GM23338 (cell line): ENCODE results near the gene TEN1. TPM values are rescaled to one million over a fixed set of nuclear protein-coding genes. Genes with fewer than 3 reads are reported as not detected.

Experiments
- ATAC-seq: fragments of 200-7000 bp; cut with Tn5 transposase; 3 replicates; pipeline ENCODE4 v1.9.1; 2020
- DNase-seq: peaks from one replicate; pipeline ENCODE4 v3.0.0-alpha.2; 2015; ENCODE audit warnings: low spot score
- H2AFZ ChIP-seq: fragments of 200-600 bp; sonication (generic); 2 replicates; pipeline ENCODE4 v1.8.0; 2016; ENCODE audit warnings: antibody characterized with exemption, mild to moderate bottlenecking, moderate library complexity
- H3F3A ChIP-seq: fragments of 200-600 bp; sonication (generic); replicated peaks from 2 replicates; pipeline ENCODE4 v1.8.0; 2017; ENCODE audit warnings: antibody characterized with exemption, mixed run types, low read depth
- H3K27ac ChIP-seq: fragments of 200-600 bp; sonication (generic); 2 replicates; pipeline ENCODE4 v1.6.1; 2016; ENCODE audit warnings: low read depth
- H3K27me3 ChIP-seq: fragments of 200-600 bp; sonication (generic); 2 replicates; pipeline ENCODE4 v1.8.0; 2016; ENCODE audit warnings: mild to moderate bottlenecking, mixed run types, moderate library complexity; ENCODE audit not compliant: insufficient read depth
- H3K36me3 ChIP-seq: fragments of 200-600 bp; sonication (generic); 2 replicates; pipeline ENCODE4 v1.8.0; 2016; ENCODE audit warnings: mild to moderate bottlenecking; ENCODE audit not compliant: insufficient read depth
- H3K4me1 ChIP-seq: fragments of 200-600 bp; sonication (generic); 2 replicates; pipeline ENCODE4 v1.8.0; 2016; ENCODE audit warnings: mild to moderate bottlenecking, moderate library complexity; ENCODE audit not compliant: insufficient read depth
- H3K4me2 ChIP-seq: fragments of 200-600 bp; sonication (generic); 2 replicates; pipeline ENCODE4 v1.7.1; 2017; ENCODE audit warnings: mixed run types
- H3K4me3 ChIP-seq: fragments of 200-600 bp; sonication (generic); 2 replicates; pipeline ENCODE4 v1.6.1; 2016; ENCODE audit warnings: mixed run types
- H3K79me2 ChIP-seq: fragments of 200-600 bp; sonication (generic); replicated peaks from 2 replicates; pipeline ENCODE4 v1.8.0; 2017; ENCODE audit warnings: mild to moderate bottlenecking; ENCODE audit not compliant: insufficient read depth
- H3K9me2 ChIP-seq: fragments of 200-600 bp; sonication (generic); 2 replicates; pipeline ENCODE4 v1.8.0; 2017; ENCODE audit not compliant: insufficient read depth
- H4K20me1 ChIP-seq: fragments of 200-600 bp; sonication (generic); replicated peaks from 2 replicates; pipeline ENCODE4 v1.8.0; 2017; ENCODE audit warnings: mild to moderate bottlenecking; ENCODE audit not compliant: insufficient read depth
- H3K27ac Mint-ChIP-seq: 2 replicates; pipeline ENCODE4 v1.8.0; 2020; ENCODE audit warnings: inconsistent platforms, mild to moderate bottlenecking, moderate library complexity, mixed read lengths
- H3K27me3 Mint-ChIP-seq: 3 replicates; pipeline ENCODE4 v1.8.0; 2022; ENCODE audit warnings: low read depth, mild to moderate bottlenecking, moderate library complexity, mixed read lengths, inconsistent platforms; ENCODE audit not compliant: insufficient read depth, poor library complexity
- H3K36me3 Mint-ChIP-seq: 3 replicates; pipeline ENCODE4 v1.8.0; 2021; ENCODE audit warnings: low read depth, mild to moderate bottlenecking, inconsistent platforms, moderate library complexity, mixed read lengths
- H3K4me1 Mint-ChIP-seq: 3 replicates; pipeline ENCODE4 v1.8.0; 2020; ENCODE audit warnings: mild to moderate bottlenecking, inconsistent platforms, mixed read lengths
- H3K4me3 Mint-ChIP-seq: 3 replicates; pipeline ENCODE4 v1.8.0; 2021; ENCODE audit warnings: moderate library complexity, mild to moderate bottlenecking, inconsistent platforms, mixed read lengths
- H3K9me3 Mint-ChIP-seq: 3 replicates; pipeline ENCODE4 v1.8.0; 2020; ENCODE audit warnings: moderate library complexity, mild to moderate bottlenecking, inconsistent platforms, mixed read lengths
- CREB1 ChIP-seq: fragments of 250-450 bp; sonication (Bioruptor Pico); IDR thresholded peaks from 2 replicates; pipeline ENCODE4 v1.5.0; 2020; ENCODE audit warnings: low read depth, mild to moderate bottlenecking, moderate library complexity
- CTCF ChIP-seq, 2 experiments: fragments of 200-600 bp in 1 of 2; sonication (generic) in 1 of 2; conservative IDR thresholded peaks; 2 replicates each; pipeline versions ENCODE4 v1.5.1 to v1.6.1; 2016 to 2017; ENCODE audit warnings: antibody characterized with exemption in 2 of 2, low read depth in 2 of 2, mild to moderate bottlenecking in 2 of 2, moderate library complexity in 1 of 2
- ETS1 ChIP-seq: IDR thresholded peaks from 2 replicates; pipeline ENCODE4 v1.6.1; 2016; ENCODE audit warnings: antibody characterized with exemption
- EZH2 ChIP-seq: fragments of 200-600 bp; sonication (generic); IDR thresholded peaks from one replicate; pipeline ENCODE4 v1.8.0; 2017; ENCODE audit warnings: antibody characterized with exemption, mild to moderate bottlenecking, low read depth; ENCODE audit not compliant: unreplicated experiment
- EZH2phosphoT487 ChIP-seq: fragments of 200-600 bp; sonication (generic); IDR thresholded peaks from one replicate; pipeline ENCODE4 v1.8.1; 2018; ENCODE audit warnings: antibody characterized with exemption; ENCODE audit not compliant: unreplicated experiment
- JUNB ChIP-seq: IDR thresholded peaks from one replicate; pipeline ENCODE4 v1.6.1; 2016; ENCODE audit warnings: antibody characterized with exemption; ENCODE audit not compliant: unreplicated experiment
- NANOG ChIP-seq: IDR thresholded peaks from 2 replicates; pipeline ENCODE4 v1.6.1; 2016; ENCODE audit warnings: antibody characterized with exemption, borderline replicate concordance
- POLR2AphosphoS5 ChIP-seq: IDR thresholded peaks from 2 replicates; pipeline ENCODE4 v1.6.1; 2016; ENCODE audit warnings: antibody characterized with exemption, low read depth
- REST ChIP-seq: IDR thresholded peaks from one replicate; pipeline ENCODE4 v1.6.1; 2018; ENCODE audit warnings: antibody characterized with exemption; ENCODE audit not compliant: unreplicated experiment
- STAT1 ChIP-seq: IDR thresholded peaks from one replicate; pipeline ENCODE4 v1.6.1; 2016; ENCODE audit warnings: antibody characterized with exemption; ENCODE audit not compliant: unreplicated experiment
- ZNF114 ChIP-seq: fragments of 250-450 bp; sonication (Bioruptor Pico); IDR thresholded peaks from 2 replicates; pipeline ENCODE4 v1.5.0; 2020; ENCODE audit warnings: mild to moderate bottlenecking, moderate library complexity
- ZNF331 ChIP-seq: fragments of 250-450 bp; sonication (Bioruptor Pico); IDR thresholded peaks from 2 replicates; pipeline ENCODE4 v1.5.0; 2020; ENCODE audit warnings: low read depth, mild to moderate bottlenecking, moderate library complexity
- ZNF462 ChIP-seq: fragments of 250-450 bp; sonication (Bioruptor Pico); IDR thresholded peaks from 2 replicates; pipeline ENCODE4 v1.5.0; 2020; ENCODE audit warnings: mild to moderate bottlenecking, moderate library complexity
- polyA plus RNA-seq: library from polyadenylated mRNA; unstranded; fragments of >200 nt; fragmentation: Nextera tagmentation; extraction: Ambion mirVana; gene quantifications from 2 replicates; pipeline ENCODE4 v1.2.1, GENCODE V29; 2016
- total RNA-seq: library from RNA; depleted of rRNA; stranded (reverse); fragments of >200 nt; shearing (Covaris generic); gene quantifications from 2 replicates; pipeline ENCODE4 v1.2.3, GENCODE V29; 2014

The TEN1 gene
- total and polyA plus RNA-seq, 2 experiments from 2014 or later = 11.3 to 14.1 TPM

- peaks cover 7% of the 10 kb centered on the region for H3K27me3 Mint-ChIP-seq
- TF ChIP-seq JUNB (no peak), REST (no peak), CREB1 (CRISPR knock-in tag) (no peak), CTCF (conservative IDR thresholded peaks at IDR 0.05; ENCODE audit: low read depth in 2 of 2) (no peak), ZNF331 (CRISPR knock-in tag) (no peak), EZH2phosphoT487 (no peak), ZNF462 (CRISPR knock-in tag) (no peak), ETS1 (no peak), EZH2 (no peak), ZNF114 (no peak), STAT1 (no peak), NANOG (no peak), POLR2AphosphoS5 (no peak)
- no peaks in the 10 kb centered on the region for H3K36me3 Mint-ChIP-seq
- no peaks in the 10 kb centered on the region for H3K79me2 ChIP-seq
- no peak overlapping the region for H3K4me3 Mint-ChIP-seq
- DNase-seq (no peak), ATAC-seq (no peak)
- no peaks in the 10 kb centered on the region for H3K9me3 Mint-ChIP-seq
- H3K36me3 ChIP-seq = no peaks in the 10 kb centered on the region
- H3K4me2 ChIP-seq = no peak overlapping the region
- no peak overlapping the region for H2AFZ ChIP-seq
- H3K27me3 ChIP-seq = no peaks in the 10 kb centered on the region
- no peak overlapping the region for H3K27ac Mint-ChIP-seq
- no peak overlapping the region for H3K4me3 ChIP-seq
- no peak overlapping the region for H3K27ac ChIP-seq
- H4K20me1 ChIP-seq = no peaks in the 10 kb centered on the region
- no peaks in the 10 kb centered on the region for H3K4me1 ChIP-seq
- H3F3A ChIP-seq = no peaks in the 10 kb centered on the region
- H3K9me2 ChIP-seq = no peaks in the 10 kb centered on the region
- no peaks in the 10 kb centered on the region for H3K4me1 Mint-ChIP-seq
Observed at GRCh38 chr17:76019833-76020467, 40.9 kb downstream of the TEN1 start.
